Neural progenitor cell (in vitro differentiated cells): ENCODE data around the gene LEFTY1. TPM values are rescaled to one million over a fixed set of nuclear protein-coding genes. Genes with fewer than 3 reads are reported as not detected.

Source experiments
- DNase-seq: peaks from one replicate; pipeline ENCODE4 v3.0.0-alpha.2; 2016; ENCODE audit warnings: low spot score
- H2AFZ ChIP-seq: fragments of 200-600 bp; sonication (generic); replicated peaks from 2 replicates; pipeline ENCODE4 v1.6.1; 2016; ENCODE audit warnings: antibody characterized with exemption
- H3F3A ChIP-seq: fragments of 200-600 bp; sonication (generic); 2 replicates; pipeline ENCODE4 v1.6.1; 2016; ENCODE audit warnings: antibody characterized with exemption, low read depth
- H3K27ac ChIP-seq: fragments of 200-600 bp; sonication (generic); 2 replicates; pipeline ENCODE4 v1.5.1; 2016; ENCODE audit warnings: mild to moderate bottlenecking
- H3K27me3 ChIP-seq: fragments of 200-600 bp; sonication (generic); 2 replicates; pipeline ENCODE4 v1.6.1; 2016; ENCODE audit warnings: mild to moderate bottlenecking, moderate library complexity
- H3K36me3 ChIP-seq: fragments of 200-600 bp; sonication (generic); 2 replicates; pipeline ENCODE4 v1.5.1; 2016
- H3K4me1 ChIP-seq: fragments of 200-600 bp; sonication (generic); 2 replicates; pipeline ENCODE4 v1.6.1; 2016; ENCODE audit warnings: mixed run types
- H3K4me2 ChIP-seq: fragments of 200-600 bp; sonication (generic); 2 replicates; pipeline ENCODE4 v1.6.1; 2016
- H3K4me3 ChIP-seq: fragments of 200-600 bp; sonication (generic); 2 replicates; pipeline ENCODE4 v1.5.1; 2016
- H3K79me2 ChIP-seq: fragments of 200-600 bp; sonication (generic); 2 replicates; pipeline ENCODE4 v1.6.1; 2016; ENCODE audit warnings: low read depth
- H3K9ac ChIP-seq: fragments of 200-600 bp; sonication (generic); 2 replicates; pipeline ENCODE4 v1.6.1; 2016
- H3K9me3 ChIP-seq: fragments of 200-600 bp; sonication (generic); 2 replicates; pipeline ENCODE4 v1.5.1; 2016; ENCODE audit warnings: low read depth
- H4K20me1 ChIP-seq: fragments of 200-600 bp; sonication (generic); 2 replicates; pipeline ENCODE4 v1.6.1; 2016; ENCODE audit warnings: low read depth
- H3K27ac Mint-ChIP-seq: 3 replicates; pipeline ENCODE4 v1.8.0; 2021; ENCODE audit warnings: mixed read lengths
- H3K27me3 Mint-ChIP-seq: 2 replicates; pipeline ENCODE4 v1.8.0; 2022; ENCODE audit warnings: low read depth, mild to moderate bottlenecking, inconsistent platforms, moderate library complexity, mixed read lengths; ENCODE audit not compliant: insufficient read depth
- H3K36me3 Mint-ChIP-seq: 3 replicates; pipeline ENCODE4 v1.8.0; 2021; ENCODE audit warnings: mixed read lengths
- H3K4me1 Mint-ChIP-seq: 3 replicates; pipeline ENCODE4 v1.8.0; 2021; ENCODE audit warnings: mixed read lengths
- H3K4me3 Mint-ChIP-seq: 3 replicates; pipeline ENCODE4 v1.8.0; 2021; ENCODE audit warnings: mild to moderate bottlenecking, moderate library complexity, mixed read lengths
- H3K9me3 Mint-ChIP-seq: 3 replicates; pipeline ENCODE4 v1.8.0; 2020; ENCODE audit warnings: mixed read lengths
- CTCF ChIP-seq: fragments of 200-600 bp; sonication (generic); IDR thresholded peaks from 2 replicates; pipeline ENCODE4 v1.5.1; 2017; ENCODE audit warnings: antibody characterized with exemption, mild to moderate bottlenecking
- EZH2 ChIP-seq: fragments of 200-600 bp; sonication (generic); IDR thresholded peaks from 2 replicates; pipeline ENCODE4 v1.6.1; 2017; ENCODE audit warnings: antibody characterized with exemption, mild to moderate bottlenecking, moderate library complexity
- EZH2phosphoT487 ChIP-seq: fragments of 200-600 bp; sonication (generic); IDR thresholded peaks from 2 replicates; pipeline ENCODE4 v1.6.1; 2017; ENCODE audit warnings: antibody characterized with exemption
- total RNA-seq: library from RNA; depleted of rRNA; stranded (reverse); fragments of >200 nt; gene quantifications from 2 replicates; pipeline ENCODE4 v1.2.3, GENCODE V29; 2015; ENCODE audit warnings: low replicate concordance

Gene LEFTY1
- total RNA-seq, 1 donor from 2014 or later = not detected

GRCh38 chr1:225917101-225917500 is 28.2 kb upstream of the LEFTY1 start:
- no peaks in the 10 kb centered on the region for H3K36me3 ChIP-seq
- no peaks in the 10 kb centered on the region for H3K4me1 ChIP-seq
- Mint-ChIP-seq H3K27me3 (peaks cover 5% of the 10 kb centered on the region), H3K36me3 (peaks cover 16% of the 10 kb centered on the region), H3K4me1 (peaks cover 24% of the 10 kb centered on the region), H3K9me3 (no peaks in the 10 kb centered on the region), H3K4me3 (no peak overlapping the region), H3K27ac (no peak overlapping the region)
- no peak overlapping the region for H3K4me3 ChIP-seq
- no peak overlapping the region for H3K4me2 ChIP-seq
- peaks cover 3% of the 10 kb centered on the region for H3K27me3 ChIP-seq
- H3K9ac ChIP-seq = no peak overlapping the region
- no peaks in the 10 kb centered on the region for H3K9me3 ChIP-seq
- peaks cover 4% of the 10 kb centered on the region for H3K79me2 ChIP-seq
- no peak overlapping the region for H3K27ac ChIP-seq
- no peak for TF ChIP-seq EZH2
- no peak for TF ChIP-seq CTCF
- TF ChIP-seq EZH2phosphoT487 = no peak
- H2AFZ ChIP-seq = no peak overlapping the region
- peaks cover 3% of the 10 kb centered on the region for H4K20me1 ChIP-seq
- DNase-seq = no peak
- no peaks in the 10 kb centered on the region for H3F3A ChIP-seq

GRCh38 chr1:225915538-225915991 is 26.6 kb upstream of the LEFTY1 start:
- peaks cover 13% of the 10 kb centered on the region for H3K36me3 Mint-ChIP-seq
- no peak for DNase-seq
- H2AFZ ChIP-seq = no peak overlapping the region
- H3K27ac ChIP-seq = no peak overlapping the region
- H3K4me2 ChIP-seq = no peak overlapping the region
- H3K27ac Mint-ChIP-seq = peak overlapping the region; percentile 20
- no peaks in the 10 kb centered on the region for H3K9me3 ChIP-seq
- no peaks in the 10 kb centered on the region for H3K9me3 Mint-ChIP-seq
- no peak overlapping the region for H3K9ac ChIP-seq
- H3F3A ChIP-seq = no peaks in the 10 kb centered on the region
- H3K4me3 ChIP-seq = no peak overlapping the region
- peaks cover 5% of the 10 kb centered on the region for H3K27me3 Mint-ChIP-seq
- H3K4me3 Mint-ChIP-seq = peak overlapping the region; percentile 7
- no peaks in the 10 kb centered on the region for H3K4me1 ChIP-seq
- no peaks in the 10 kb centered on the region for H3K79me2 ChIP-seq
- H4K20me1 ChIP-seq = peaks cover 3% of the 10 kb centered on the region
- H3K36me3 ChIP-seq = no peaks in the 10 kb centered on the region
- peaks cover 24% of the 10 kb centered on the region for H3K4me1 Mint-ChIP-seq
- peaks cover 10% of the 10 kb centered on the region for H3K27me3 ChIP-seq
- TF ChIP-seq EZH2phosphoT487 (no peak), CTCF (no peak), EZH2 (no peak)

GRCh38 chr1:225914947-225915346 is 26.0 kb upstream of the LEFTY1 start:
- Histone ChIP-seq H2AFZ (no peak overlapping the region), H4K20me1 (peaks cover under 1% of the 10 kb centered on the region), H3K4me3 (no peak overlapping the region), H3K79me2 (no peaks in the 10 kb centered on the region), H3F3A (no peaks in the 10 kb centered on the region), H3K9me3 (no peaks in the 10 kb centered on the region), H3K9ac (no peak overlapping the region), H3K27me3 (peaks cover 10% of the 10 kb centered on the region), H3K36me3 (no peaks in the 10 kb centered on the region), H3K4me2 (no peak overlapping the region), H3K4me1 (no peaks in the 10 kb centered on the region), H3K27ac (no peak overlapping the region)
- Mint-ChIP-seq H3K4me1 (peaks cover 21% of the 10 kb centered on the region), H3K36me3 (peaks cover 8% of the 10 kb centered on the region), H3K27me3 (peaks cover 5% of the 10 kb centered on the region), H3K27ac (peak overlapping the region; percentile 50), H3K9me3 (no peaks in the 10 kb centered on the region), H3K4me3 (peak overlapping the region; percentile 7)
- TF ChIP-seq EZH2phosphoT487 (no peak), EZH2 (no peak), CTCF (no peak)
- DNase-seq = no peak
